NCI-H524 (cell line): ENCODE results near the gene MAP3K21.
A peak's percentile ranks its signal among the peaks of the same experiment; 100 is the strongest.

Experiments
- DNase-seq, 2 experiments: peaks; one replicate each; lab custom pipeline; 2025; lab: John Stamatoyannopoulos, UW

MAP3K21 gene

DNA sequence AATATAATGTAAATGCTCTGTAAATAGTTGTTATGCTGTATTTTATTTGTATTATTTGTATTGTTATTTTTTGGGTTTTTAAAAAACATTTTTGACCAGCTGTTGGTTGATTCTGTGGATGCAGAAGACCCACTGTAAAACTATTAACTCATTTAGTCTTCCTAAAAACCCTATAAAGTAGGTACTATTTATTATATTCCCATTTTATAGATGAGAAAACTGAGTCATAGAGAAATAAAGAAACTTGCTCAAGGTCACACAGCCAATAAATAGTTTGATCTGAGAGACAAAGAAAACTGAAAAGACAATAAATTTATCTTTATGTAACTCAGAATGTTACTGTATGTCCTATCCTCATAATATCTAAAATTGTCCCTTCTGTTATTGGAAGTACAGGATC, 1.2 kb upstream of the MAP3K21 start:
- DNase-seq = no peak

DNA sequence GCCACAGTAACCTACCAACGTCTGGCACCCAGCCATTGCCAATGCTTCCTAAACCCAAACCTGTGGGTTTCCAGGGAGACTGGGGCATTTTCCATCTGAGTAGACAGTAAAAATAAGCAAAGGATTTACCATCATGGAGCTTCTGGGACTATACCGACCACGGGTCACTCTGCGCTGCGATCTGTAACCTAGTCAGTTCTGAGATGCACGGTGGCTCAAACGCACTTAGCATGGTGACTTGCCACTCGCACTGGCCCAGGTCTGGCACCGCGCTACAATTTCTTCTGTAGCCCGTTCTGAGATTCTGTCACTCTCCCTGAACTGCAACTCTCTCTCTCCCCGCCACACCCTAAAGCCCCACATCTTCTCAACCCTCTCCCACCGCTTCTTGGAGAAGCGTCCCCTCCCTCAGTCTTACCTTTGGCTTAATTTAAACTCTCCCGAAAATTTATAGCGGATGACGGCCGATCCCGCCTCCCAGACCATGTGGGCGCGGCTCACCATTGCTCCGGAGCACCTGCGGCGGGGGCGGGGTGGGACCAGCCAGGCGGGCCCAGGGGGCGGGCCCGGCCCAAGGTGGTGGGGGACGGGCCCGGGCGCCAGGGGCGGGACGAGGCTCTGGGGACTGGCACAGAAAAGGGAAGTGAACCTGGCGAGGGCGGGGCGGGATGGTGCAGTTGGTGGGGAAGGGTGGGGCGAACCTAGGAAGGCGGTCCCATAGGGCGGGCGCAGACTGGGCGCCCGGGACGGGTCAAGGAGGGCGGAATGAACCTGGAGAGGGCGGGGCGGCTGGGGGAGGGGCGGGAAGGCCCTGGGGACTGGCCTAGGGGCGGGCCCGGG, 493 bp upstream of the MAP3K21 start:
- peak; percentile 82 to 87 for DNase-seq

DNA sequence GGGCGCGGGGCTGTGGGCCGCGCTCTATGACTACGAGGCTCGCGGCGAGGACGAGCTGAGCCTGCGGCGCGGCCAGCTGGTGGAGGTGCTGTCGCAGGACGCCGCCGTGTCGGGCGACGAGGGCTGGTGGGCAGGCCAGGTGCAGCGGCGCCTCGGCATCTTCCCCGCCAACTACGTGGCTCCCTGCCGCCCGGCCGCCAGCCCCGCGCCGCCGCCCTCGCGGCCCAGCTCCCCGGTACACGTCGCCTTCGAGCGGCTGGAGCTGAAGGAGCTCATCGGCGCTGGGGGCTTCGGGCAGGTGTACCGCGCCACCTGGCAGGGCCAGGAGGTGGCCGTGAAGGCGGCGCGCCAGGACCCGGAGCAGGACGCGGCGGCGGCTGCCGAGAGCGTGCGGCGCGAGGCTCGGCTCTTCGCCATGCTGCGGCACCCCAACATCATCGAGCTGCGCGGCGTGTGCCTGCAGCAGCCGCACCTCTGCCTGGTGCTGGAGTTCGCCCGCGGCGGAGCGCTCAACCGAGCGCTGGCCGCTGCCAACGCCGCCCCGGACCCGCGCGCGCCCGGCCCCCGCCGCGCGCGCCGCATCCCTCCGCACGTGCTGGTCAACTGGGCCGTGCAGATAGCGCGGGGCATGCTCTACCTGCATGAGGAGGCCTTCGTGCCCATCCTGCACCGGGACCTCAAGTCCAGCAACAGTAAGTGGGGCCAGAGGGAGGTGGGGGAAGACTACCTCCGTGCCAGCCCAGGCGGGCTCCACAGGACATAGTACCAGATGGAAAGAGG, 808 bp downstream of the MAP3K21 start:
- DNase-seq = peak in 1 of 2 experiments; percentile 22

DNA sequence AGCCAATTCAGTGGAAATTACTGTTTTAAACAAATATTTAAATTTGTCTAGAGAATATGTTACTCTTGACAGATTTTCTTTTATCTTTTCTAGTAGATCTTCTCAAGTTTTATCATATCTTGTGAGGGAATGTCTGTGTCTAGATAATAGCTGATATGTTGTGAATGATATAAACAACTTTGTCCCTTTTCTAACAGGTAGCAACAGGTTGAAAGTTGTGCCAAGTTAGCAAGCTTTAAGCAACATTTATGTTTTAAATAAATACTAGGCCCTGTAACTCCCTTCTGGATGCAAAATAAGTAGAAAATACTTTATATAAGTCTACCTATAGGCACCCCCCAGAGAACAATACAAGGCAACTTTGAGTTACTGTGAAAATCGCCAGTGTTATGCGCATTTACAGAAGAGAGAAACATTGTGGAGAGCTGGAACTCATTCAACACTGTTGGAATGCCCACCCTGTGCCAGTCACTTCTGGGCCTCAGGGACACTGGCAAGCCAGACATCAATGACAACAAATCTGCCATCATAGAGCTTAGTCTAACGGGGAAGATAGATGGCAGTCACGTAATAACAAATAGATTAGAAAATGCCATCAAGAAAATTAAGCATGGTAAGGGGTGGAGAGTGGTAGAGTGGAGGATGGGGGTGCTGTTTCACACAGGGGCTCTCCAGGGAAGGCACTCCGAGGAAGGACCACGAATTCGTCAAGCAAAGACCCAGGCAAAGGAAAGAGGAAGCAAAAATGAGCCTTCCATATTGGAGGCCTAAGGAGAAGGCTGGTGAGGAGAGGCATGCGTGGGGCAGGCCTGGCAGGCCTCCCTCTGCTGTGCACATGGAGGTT, 4.4 kb downstream of the MAP3K21 start:
- no peak for DNase-seq

DNA sequence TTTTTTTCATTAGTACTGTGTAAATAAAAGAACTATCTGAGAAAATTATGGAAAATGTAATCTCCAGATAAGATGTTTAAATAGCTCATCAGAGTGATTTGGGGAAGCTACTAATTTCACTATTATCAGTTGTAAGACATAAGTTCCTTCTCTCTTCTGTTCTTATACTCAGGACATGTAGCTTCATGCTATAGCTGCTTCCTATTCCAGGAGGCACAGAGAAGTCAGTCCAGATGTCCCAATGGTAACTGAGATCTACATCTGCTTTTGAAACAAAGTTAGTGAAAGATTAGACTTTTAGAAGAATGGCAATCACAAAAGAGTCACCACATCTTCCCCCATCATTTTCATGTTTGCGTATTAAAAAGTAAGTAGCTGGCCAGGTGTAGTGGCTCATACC, 5.6 kb downstream of the MAP3K21 start:
- DNase-seq = no peak

DNA sequence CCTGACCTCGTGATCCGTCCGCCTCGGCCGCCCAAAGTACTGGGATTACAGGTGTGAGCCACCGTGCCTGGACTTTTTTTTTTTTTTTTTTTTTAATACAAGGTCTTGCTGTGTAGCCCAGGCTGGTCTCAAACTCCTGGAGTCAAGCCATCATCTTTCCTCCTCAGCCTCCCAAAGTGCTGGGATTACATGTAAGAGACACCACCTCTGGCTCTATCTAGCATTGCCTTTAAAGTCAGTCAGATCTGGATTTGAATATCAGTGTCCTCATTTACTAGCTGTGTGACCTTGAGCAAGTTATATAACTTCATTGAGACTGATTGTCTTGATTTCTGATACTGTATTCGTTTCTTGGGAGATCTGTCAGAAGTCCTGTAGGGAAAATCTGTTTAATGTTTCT, 6.6 kb downstream of the MAP3K21 start:
- no peak for DNase-seq

DNA sequence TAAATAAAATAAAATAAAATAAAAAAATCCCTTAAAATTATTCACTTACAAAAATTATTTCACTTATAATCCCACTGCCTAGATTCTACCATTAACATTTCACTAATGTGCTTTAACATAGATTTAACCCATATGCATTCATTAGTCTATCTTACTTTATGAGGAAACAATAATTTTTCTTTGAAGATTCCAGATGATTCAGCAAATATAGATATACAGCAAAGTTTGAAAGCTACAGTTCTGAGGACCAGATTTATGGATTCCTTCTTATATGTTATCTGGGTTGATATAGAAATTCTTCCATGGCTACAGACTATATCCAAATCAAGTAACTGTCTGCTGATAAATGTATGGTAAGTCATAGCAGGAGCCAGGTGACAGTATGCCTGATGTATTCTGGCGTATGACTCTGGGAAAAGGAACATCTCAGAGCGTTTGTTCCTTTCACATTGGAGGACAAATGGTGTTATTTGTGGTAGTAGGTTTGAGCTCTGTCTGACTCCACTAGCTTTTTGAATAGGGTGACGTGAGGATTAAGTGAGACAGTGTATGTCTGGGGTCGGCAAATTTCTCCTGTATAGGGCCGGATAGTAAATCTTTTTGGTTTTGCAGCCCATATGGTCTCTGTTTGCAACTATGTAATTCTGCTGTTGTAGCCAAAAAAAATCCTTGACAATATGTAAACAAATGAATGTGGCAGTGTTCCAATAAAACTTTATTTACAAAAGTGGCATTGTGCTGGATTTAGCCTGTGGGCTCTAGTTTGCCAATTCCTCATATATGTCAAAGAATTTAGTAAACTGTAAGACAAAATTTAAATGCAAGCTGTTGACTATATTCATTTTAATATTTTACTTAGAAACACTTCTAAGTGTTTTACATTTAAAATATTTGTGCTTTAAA, 9.3 kb downstream of the MAP3K21 start:
- no peak for DNase-seq

DNA sequence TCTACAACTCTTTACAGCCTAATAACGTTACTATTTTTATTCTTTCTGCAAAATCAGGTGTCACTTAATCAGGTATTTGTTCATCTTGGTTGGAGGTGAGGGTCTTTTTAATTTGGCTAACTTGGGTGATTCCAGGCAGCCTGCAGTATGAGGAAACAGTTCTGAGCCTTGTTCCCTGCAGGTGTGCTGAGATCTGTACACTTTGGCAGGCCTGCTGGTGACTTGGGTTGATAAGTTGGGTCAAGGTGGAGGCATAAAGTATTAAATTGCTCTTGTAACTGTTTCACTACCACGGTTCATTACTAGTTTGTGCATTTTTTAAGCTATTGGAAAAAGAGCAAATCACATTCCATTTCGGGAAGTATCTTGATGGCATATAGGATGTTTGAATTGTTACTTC, 10.0 kb downstream of the MAP3K21 start:
- DNase-seq = no peak

DNA sequence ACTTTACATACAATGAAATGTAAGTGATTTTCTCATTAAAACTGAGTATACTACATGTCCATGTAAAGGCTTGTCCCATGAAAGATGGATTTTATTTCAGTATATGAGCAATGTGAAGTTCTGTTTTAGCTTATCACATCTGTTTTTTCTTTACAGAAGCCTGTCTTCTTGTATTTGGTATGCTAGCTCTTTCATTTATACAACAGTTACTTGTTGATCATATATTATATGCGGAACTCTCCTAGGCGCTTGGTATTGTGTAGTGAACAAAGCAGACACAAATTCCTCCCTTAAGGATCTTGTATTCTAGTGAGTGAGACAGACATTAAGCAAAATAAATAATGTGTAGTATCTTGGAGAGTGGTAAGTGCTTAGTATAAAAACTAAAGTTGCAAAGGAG, 10.6 kb downstream of the MAP3K21 start:
- DNase-seq = no peak

DNA sequence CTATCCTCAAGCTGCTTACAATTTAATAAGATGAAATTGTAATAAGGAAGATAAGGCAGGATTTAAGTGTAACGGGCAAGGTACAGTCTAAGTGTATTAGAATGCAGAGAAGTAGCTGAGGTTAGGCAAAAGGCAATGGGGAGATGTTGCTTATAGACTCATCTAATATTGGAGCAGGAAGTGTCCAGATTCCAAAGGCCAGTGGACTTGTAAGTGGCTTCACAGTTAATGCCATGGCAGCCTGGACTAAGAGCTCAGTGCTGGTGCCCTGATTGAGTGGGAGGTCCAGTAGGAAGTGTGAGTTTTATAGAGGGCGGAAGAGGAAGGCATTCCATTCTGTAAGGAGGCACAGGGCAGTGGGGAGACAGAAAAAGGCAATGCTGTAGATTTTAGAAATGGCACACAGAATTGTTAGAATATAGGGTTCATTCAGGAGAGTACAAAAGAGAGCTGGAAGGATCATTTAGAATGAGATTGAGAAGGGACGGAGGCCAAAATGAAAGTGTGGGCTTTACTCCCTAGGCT, 12.6 kb downstream of the MAP3K21 start:
- DNase-seq = no peak

DNA sequence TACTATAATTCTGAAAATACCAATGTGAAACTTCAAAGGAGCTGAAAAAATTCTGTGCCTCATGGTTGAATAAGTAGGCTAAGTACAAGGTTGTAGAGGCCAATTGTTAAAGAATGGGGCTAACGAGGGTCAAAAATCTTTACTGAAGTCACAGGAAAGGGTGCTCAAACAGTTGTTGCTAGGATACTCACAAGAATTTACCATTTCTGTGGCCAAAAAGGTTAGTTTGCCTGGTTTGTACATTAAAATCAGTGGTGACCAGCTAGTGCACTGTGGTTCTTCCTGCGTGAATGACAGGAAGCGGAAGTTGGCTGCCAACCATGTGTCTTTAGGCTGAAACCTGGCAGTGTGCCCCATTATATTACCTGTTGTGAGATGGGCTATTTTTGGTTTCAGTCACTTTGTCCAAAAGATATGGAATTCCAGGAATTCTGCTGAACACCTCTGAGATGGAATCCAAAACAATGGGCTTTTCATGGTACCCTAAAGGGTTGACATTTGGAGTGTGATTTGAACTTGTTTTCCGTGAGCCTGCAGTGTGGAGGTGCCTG, 13.5 kb downstream of the MAP3K21 start:
- DNase-seq = no peak

DNA sequence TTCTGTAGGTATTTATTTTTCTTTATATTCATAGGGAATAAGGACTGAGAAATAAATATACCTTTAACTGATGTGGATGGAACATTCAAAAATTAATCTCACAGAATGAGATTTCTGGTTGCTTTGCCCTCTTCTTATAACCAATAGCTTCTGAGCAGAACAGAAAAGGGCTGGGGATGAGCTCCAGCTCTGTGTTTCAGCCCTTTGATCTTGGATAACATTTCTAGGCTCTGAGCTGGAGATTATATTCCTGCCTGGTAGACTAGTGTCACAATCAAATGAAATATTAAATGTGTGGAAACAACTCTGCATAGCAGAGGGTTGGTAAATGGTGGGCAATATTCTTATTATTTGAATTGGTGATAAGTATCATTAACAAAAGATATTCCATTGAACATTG, 14.6 kb downstream of the MAP3K21 start:
- DNase-seq = no peak

DNA sequence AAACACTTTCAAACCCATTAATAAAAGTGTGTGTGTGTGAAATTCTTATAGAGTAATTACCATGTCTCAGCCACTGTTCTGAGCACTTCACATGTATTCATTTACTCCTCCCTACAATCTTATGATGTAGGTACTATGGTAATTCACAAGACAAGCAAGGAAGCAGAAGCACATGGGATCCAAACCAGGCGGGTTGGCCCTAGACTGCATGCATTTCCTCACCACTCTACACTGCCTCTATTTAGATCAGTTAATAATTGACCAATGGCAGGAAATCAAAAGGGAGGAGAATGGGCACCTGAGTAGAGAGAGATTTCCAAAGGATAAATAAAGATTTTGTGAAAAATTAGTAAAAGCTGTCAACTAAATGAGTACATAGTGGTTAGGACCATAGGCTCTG, 15.7 kb downstream of the MAP3K21 start:
- no peak for DNase-seq

DNA sequence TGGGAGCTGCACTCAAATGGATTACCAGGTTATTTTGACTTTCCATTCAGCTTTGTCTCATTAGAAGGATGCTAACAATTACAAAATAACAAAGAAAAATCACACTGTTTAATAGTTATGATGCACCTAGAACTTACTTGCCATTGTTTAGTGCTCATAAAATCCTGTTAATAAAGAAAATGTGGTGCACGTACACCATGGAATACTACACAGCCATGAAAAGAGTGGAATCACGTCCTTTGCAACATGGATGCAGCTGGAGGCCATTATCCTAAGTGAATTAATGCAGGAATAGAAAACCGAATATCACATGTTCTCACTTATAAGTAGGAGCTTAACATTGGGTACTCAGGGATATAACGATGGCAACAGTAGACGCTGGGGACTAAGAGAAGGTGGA, 19.8 kb downstream of the MAP3K21 start:
- no peak for DNase-seq

DNA sequence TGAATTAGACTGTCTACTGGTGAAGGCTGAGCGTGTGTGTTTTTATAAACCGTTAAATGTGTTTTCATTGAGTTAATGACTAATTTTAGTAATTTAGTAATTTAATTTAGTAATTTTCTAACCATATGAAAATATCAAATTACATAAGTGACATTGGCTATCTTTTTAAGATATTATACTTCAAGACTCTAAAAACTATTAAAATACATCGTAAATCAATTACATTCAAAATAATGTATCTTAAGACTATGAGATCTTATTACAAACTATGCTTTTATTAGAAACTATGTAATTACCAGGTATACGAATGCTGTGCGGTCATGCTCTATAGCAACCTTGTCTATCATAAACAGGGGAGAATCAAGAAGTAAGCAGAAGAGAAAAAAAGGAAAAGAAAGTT, 21.6 kb downstream of the MAP3K21 start:
- DNase-seq = no peak

DNA sequence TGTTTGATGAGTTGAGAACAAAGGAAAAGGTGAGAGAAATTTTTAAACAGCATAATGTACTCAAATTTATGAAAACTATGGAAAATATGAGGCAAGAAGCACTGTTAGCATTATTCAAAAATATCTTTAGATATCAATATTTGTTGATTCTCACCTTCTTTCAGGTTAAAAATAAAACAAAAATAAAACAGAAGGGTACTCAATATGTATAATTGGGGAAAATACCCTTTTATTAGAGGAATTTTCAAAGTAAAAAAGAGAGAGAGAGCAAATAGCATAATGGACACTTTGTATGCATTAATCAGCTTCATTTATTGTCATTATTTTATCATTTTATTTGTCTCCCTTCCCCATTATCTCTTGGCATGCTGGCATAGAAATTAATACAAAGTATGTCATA, 27.5 kb downstream of the MAP3K21 start:
- no peak for DNase-seq

DNA sequence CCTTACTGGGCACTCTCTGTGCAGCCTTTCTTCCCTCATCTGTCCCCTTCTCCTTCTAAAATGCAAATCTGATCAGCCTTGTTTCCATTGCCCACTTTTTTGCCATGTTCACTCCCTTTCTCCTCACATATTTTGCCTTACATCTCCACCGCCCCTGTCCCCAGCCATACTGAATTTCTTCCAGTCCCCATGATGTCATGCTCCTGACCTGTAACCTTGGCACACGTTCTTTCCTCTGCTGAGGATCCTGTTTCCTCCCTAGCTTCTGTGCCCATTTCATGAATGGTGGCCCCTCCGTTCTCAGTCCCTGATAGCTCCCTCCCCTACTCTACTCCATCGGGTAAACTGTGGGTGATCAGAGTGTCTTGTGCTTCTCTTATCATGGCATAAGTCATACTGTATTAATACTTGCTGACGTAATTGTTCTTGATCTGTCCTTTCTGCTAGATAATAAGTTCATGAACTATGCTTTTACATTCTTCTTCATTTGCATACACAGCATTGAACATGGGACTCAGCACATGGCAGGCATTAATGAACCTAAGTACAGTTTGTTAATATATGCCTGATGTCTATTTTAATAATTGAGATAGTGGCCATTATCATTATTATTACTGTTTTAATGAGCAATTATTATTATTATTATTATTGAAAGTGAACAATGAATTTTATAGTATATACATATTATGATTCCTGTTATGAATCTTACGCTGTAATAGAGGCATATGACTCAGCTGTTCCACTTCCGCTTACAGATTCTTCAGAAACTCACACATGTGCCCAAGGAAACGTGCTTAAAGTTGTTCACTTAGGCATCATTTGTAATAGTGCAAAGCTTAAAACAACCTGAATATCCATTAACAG, 28.5 kb downstream of the MAP3K21 start:
- DNase-seq = no peak

DNA sequence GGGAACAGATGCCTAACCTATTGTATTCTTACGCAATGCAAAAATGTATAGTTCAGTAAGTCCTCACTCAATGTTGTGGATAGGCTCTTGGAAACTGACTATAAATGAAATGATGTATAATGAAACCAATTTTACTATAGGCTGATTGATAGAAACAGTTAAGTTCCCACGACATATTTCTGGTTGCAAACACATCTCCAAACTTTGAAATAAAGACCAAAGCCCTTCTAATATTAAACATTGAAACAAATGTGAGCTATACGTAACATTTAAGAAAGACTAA, 29.1 kb downstream of the MAP3K21 start:
- no peak for DNase-seq

DNA sequence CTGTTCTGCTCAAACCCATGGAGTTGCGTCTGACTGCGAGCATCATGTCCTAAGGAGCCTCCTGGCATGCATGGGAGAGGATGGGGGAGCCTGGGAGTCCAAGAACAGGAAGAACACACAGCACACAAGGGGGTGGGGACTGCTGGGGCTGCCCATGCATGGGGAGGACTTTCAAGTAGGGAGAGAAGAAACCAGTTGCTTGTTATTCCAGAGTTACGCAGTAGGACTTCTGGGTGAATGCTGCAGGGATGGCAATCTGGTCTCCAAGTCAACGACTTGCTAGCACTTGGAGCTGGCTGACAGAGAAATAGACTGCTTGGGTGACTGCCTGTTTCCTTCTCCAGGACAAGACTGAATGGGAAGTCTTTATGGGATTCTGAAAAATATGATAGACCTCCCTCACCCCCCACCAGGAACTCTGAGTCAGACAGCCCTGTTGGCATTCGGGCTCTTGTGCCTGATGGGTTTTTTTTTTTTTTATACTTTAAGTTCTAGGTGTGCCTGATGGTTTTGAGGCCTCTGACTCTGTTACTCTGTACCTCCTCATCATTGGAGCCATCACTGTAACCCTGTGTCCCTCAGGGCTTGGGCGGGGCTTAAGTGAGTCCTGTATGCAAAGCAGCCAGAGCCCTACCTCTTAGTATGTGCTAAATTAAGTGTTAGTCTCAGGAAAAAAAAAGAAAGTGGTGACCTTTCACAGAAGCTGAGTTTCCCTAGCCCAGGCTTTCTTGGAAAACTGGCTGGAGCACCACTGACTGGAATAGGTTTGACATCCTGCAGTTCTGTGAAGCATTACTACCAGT, 30.3 kb downstream of the MAP3K21 start:
- no peak for DNase-seq
